NCI-H187 treated with DMSO at 0.1 percent for 48 hours (cell line): Measurements from ENCODE around the gene OR2V1.
"Not testable (repeated sequence)": the region's sequence is repeated elsewhere in the genome, so short reads cannot be mapped to it uniquely, and the experiment has no call there.

Source experiments
- DNase-seq: peaks from one replicate; lab custom pipeline; 2025; lab: John Stamatoyannopoulos, UW

The OR2V1 gene

GRCh38 chr5:181130832-181131496, at the start of gene OR2V1:
Gene OR2V1 (minus strand): TSS chr5:181131169. CDS start chr5:181125304, 5,865 bp downstream.
- no peak for DNase-seq

DNA sequence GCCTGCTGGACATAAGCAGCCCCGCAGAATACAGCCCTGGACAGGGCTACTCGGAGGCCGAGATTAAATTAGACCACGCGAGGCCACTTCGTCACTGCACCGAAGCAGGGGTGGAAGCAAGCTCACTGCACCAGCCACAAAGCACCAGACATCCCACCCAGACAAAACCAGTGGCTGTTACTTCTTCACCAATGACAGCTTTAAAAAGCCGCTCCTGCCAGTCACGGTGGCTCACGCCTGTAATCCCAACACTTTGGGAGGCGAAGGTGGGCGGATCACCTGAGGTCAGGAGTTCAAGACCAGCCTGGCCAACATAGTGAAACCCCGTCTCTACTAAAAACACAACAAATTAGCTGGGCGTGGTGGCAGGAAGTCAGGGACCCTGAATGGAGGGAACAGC, 46.6 kb upstream of the OR2V1 start:
- not testable (repeated sequence) for DNase-seq

DNA sequence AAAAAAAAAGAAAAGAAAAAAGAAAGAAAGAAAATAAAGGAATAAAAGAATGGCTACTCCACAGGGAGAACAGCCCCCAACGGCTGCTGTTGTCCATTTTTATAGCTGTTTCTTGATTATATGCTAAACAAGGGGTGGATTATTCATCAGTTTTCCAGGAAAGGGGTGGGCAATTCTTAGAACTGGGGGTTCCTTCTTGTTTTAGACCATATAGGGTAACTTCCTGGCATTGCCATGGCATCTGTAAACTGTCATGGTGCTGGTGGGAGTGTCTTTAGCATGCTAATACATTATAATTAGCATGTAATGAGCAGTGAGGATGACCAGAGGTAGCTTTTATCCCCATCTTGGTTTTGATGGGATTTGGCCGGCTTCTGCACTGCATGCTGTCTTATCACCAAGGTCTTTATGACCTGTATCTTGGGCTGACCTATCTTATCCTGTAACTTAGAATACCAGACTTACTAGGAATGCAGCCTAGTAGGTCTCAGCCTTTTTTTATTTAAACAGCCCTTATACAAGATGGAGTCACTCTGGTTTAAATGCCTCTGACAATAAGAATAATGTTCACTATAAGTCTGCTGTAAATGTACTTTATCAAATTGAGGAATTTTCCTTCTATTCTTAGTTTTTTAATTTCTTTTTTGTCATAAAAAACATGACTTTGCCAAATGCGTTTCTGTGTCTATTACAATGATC, 45.4 kb upstream of the OR2V1 start:
- DNase-seq, result no peak

DNA sequence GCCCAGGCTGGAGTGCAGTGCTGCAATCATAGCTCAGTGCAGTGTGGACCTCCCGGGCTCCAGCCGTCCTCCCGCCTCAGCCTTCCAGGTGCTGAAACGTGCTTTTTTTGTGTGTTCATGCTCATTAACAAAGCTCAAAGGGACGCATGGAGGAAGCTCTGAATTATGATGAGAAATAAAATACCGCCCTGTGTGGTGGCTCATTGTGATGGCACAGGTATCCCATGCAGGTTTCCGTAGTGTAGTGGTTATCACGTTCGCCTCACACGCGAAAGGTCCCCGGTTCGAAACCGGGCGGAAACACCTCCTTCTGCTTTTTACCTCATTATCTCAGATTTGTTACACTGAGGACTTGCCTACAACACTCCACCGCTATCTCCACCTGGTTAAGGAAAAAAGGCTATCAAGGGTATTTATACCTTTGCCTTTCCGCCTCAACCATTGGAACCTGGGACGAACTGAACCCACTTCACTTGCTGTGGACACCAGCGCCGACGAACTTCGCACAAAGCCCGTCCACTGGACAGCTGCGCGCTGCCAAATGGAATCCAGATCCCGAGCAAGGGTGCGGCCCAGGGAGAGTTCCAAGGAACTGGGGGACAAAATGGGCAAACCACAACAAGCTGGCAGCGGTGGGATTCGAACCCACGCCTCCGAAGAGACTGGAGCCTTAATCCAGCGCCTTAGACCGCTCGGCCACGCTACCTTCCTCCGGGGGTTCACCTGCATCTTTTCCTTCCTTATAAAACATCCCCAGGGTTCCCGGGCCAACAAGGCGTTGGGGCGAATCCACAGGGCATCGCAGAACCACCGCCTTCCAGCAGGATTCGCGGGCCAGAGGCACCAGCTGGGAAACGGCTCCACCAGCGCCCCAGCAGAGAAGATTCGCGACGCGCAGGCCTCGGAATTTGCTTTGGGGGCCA, 42.7 kb upstream of the OR2V1 start:
- DNase-seq, result no peak

GRCh38 chr5:181173027-181173419, 42.1 kb upstream of the OR2V1 start:
- DNase-seq, result no peak

GRCh38 chr5:181171782-181172181, 40.8 kb upstream of the OR2V1 start:
- DNase-seq, result no peak

- DNase-seq, result no peak
Observed at GRCh38 chr5:181170996-181171395, 40.0 kb upstream of the OR2V1 start.

DNA sequence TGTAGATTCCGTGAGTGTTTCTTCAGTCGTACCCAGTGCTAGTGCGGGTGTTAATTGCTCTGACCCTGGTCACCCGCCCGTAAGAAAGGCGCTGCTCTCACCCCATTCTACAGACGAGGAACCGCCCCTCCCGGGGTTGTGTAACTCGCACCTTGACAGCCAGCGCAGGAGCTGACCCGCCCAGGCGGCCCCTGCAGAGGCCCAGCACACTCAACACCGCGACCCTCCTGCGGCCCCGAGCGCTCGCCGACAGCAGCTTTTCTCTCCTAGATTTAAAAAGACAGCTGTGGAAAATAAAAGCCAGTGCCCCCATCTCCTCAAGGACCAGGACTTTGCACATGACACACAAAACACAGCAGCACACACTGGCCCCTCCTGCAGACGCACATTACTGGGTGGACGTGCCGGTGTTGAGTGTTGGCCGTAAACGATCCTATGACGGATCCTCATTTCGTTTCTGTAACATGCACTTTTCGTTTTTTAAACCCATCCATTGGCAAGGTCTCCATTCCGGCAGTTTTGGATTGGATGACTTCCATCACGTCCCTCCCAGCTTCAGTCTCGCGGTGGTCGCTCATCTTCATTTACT, 39.4 kb upstream of the OR2V1 start:
- no peak for DNase-seq

- not testable (repeated sequence) for DNase-seq
Observed at GRCh38 chr5:181169459-181170236, 38.7 kb upstream of the OR2V1 start.

DNA sequence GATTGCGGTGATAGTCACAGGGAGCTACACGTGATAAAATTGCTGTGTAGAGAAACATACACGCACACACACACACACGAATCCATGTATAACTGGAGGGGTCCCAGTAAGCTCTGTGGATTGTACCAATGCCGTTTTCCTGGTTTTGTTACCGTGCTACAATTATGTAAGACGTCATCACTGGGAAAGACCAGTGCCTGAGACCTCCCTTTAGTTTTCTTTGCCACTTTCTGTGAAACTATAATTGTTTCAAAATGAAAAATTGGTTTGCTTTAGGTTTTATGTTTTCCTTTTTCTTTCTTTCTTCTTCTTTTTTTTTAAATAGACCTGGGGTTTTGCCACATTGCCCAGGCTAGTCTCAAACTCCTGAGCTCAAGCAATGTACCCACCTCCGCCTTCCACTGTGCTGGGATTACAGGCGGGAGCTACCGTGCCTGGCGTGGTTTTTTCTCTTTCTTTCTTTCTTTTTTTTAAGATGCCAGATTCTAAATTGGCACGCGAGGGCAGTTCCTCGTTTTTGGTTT, 37.7 kb upstream of the OR2V1 start:
- DNase-seq, result no peak

GRCh38 chr5:181167814-181168488, 37.0 kb upstream of the OR2V1 start:
- no peak for DNase-seq

DNA sequence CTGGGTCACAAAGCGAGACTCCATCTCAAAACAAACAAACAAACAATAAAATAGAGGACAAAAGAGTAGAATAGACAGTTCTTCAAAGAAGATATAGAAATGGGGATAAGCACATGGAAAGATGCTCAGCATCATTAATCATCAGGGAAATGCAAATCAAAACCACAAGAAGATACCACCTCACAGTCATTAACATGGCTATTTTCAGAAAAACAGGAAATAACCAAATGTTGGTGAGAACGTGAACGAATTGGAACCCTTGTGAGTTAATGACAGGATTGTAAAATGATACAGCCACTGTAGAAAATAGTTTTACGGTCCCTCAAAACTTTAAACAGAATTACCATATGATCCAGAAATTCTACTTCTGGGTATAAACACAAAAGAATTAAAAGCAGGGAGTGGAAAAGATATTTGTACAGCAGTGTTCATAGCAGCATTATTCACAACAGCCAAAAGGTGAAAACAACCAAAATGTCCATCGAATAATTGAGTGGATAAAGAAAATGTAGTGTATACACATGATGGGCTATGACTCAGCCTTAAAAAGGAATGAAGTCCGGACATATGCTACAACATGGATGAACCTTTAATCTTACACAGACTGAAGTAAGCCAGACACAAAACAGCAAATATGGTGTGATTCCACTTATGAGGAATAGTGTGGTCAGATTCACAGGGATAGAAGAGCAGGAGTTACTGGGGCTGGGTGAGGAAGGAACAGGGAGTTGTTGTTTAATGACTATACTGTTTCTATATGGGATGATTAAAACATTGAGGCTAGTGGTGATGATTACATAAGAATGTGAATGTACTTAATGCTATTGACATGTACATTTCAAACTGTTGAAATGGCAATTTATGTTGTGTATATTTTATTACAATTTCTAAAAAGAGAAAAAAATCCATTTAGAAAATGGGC, 36.1 kb upstream of the OR2V1 start:
- no peak for DNase-seq

DNA sequence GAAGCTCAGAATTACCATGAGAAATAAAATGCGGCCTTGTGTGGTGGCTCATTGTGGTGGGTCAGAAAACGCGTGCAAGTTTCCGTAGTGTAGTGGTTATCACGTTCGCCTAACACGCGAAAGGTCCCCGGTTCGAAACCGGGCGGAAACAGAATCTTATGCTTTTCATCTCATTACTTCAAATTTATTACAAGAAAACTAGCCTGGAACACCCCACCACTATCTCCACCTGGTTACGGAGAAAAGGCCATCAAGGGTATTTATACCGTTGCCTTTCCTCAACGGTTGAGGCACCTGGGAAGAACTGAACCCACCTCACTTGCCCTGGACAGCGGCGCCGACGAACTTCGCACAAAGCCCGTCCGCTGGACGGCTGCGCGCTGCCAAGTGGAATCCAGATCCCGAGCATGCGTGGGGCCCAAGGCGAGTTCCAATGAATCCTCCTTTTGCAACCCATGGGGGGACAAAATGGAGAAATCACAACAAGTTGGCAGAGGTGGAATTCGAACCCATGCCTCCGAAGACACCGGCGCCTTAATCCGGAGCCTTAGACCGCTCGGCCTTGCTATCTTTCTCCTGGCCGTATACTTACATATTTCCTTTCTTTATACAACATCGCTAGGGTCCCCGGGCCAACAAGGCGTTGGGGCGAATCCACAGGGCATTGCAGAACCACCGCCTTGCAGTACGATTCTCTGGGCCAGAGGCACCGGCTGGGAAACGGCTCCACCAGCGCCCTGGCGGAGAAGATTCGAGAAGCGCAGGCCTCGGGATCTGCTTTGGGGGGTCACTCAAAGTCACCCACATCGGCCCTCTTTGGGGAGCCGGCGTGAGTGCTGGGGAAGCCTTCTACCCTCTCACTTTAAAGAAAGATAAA, 33.3 kb upstream of the OR2V1 start:
- DNase-seq, result no peak

DNA sequence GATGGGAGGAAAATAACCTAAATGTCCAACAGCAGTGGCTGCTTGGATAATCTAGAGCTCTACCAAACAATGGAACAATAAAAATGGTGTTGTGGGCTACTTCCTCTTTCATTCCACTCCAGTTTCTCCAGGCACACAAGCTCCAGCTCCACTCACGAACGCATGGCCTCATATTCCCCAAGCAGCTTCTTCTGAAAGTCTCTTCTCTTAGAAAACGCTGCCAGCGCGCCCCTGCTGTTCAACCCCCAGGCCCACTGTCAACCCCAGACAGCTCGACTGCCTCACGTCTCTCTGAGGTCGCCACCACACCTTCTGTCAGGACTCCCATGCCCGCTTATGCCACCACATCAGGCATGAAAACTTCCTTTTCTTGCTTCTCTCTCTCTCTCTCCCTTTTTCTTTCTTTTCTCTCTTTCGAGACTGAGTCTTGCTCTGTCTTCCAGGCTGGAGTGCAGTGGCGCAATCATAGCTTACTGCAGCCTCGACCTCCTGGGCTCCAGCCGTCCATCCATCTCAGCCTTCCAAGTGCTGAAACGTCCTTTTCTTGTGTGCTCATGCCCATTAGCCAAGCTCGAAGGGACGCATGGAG, 32.6 kb upstream of the OR2V1 start:
- no peak for DNase-seq

DNA sequence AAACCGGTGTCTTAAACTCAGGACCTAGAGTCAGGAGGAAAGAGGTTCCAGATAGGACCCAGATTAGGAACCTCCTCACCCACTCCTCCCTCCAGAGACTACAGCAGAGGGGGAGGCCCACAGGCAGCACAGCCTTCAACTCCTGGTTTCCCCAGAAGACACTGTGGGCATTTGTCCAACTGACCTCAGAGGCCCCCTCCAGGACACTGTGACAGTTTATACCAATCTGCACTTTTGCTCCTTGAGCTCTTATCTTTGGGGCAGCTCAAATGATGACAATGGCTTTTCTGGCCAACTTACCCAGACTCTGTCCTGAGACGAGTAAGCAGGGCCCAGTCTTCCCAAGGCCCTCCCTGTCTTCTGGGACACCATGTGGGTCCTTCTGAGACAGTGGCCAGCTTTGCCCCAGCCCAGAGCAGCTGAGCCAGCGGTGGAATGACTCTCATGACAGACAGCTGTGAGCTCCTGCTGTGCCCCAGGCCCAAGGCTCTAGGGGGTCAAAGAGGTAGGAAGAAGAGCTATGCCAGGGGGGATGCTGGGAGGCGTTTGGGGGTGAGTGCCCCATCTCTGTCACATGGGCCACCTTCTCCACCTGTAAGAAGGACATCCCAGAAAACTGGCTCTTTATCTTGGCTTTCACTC, 30.7 kb upstream of the OR2V1 start:
- DNase-seq, result no peak

- DNase-seq, result not testable (repeated sequence)
Observed at GRCh38 chr5:181160755-181161533, 30.0 kb upstream of the OR2V1 start.
